NOMO-1 treated with dmso at 0.1 percent for 144 hours (cell line): ENCODE results near the gene ABCA4.

ENCODE experiments used
- DNase-seq: peaks from one replicate; lab custom pipeline; 2025; ENCODE audit not compliant: unreplicated experiment; lab: John Stamatoyannopoulos, UW

ABCA4 gene

DNA sequence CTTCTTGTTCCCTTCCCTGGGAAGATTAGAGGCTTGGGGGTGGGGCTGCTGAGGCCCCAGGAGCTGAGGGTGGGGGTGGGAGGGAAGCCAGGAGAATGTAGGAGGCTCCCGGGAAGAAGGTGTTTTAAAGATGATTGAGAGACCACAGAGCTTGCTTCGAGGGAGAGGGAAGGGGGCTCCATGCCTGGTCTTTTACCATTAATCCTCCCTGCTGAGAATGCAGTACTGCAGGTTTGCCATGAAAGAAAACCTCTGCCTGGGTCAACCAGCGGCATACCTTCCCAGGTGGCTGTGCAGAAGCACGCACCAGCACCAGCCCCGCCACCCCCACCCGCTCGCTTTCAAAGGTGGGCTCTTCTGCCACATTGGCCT is 15.4 kb downstream of the ABCA4 start:
- no peak for DNase-seq

DNA sequence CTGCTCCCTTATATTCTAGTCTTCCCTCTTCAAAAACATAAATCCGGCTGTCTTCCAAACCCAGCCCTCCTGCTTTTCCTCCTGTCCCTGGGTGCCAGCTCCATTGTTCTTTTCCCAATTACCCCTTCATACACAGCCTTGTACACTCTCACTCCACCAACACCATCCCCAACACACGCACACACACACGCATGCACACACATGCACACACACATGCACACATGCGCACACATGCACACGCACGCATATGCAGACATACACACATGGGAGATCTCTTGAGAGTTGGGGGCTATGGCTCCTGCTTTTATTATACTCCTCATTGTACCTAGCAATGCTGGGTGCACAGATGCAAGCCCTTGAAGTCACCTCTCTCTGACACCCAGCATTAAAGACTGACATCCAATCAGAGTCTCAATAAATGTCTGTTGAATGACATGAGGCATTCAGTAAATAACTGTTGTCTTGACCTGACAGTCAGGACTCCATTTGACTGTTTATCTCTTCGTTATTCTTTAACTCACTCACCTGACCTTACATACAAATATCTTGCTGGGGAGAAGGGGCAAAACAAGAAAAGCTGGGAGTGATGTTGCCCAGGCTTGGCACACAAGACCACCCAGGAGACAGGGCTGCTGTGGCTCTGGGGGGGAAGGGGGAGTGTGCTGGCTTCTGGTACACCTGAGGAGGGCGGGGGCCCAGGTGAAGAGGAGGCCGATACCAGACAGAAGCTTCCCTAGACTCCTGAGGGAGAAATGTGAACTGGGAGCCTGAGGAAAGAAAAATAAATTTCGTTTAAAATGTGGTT is 16.0 kb downstream of the ABCA4 start:
- DNase-seq = no peak

DNA sequence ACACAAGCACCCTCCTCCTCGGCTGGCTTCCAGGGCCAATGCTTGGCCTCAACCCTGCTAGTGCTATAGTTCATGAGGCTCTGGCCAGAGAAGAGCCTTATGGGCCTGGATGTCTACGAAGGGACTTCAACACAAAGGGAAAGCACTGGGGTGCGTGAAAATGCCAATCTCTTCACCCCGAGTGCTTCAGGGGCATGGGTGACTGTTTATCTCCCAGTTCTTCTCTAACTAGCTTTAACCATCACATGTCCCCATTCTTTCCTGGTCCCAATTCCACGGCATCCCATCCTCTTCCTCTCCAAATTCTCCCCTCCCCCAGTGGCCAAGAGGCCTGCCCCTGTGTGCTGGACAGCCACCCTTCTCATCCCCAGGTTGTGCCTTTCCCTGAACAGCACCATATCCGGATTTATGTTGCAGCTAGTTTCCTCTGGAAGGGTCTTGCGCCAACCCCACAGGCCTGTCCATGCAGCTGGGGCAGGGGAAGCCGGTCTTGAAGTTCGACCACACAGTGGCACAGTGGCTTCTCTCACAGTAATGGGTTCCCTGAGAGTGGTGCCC is 16.7 kb downstream of the ABCA4 start:
- DNase-seq = no peak

DNA sequence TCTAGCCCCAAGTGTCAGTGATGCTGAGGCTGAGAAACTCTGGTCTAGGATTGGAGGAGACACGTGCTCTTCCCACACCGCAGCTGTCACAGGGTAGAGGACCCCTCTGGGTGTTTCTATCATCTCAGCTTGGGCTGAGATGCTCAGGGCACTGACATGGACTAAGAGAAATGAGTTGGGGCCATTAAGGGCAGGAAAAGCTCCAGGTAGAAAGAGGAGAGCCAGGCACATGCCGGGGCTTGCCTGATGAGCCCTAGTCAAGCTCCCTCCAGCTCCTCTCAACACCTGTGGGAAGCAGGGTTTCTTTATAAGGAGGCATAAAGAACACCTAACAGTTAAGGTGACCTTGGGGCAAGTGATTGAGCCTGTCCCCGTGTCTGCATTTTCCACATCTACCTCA is 17.3 kb downstream of the ABCA4 start:
- DNase-seq = no peak

DNA sequence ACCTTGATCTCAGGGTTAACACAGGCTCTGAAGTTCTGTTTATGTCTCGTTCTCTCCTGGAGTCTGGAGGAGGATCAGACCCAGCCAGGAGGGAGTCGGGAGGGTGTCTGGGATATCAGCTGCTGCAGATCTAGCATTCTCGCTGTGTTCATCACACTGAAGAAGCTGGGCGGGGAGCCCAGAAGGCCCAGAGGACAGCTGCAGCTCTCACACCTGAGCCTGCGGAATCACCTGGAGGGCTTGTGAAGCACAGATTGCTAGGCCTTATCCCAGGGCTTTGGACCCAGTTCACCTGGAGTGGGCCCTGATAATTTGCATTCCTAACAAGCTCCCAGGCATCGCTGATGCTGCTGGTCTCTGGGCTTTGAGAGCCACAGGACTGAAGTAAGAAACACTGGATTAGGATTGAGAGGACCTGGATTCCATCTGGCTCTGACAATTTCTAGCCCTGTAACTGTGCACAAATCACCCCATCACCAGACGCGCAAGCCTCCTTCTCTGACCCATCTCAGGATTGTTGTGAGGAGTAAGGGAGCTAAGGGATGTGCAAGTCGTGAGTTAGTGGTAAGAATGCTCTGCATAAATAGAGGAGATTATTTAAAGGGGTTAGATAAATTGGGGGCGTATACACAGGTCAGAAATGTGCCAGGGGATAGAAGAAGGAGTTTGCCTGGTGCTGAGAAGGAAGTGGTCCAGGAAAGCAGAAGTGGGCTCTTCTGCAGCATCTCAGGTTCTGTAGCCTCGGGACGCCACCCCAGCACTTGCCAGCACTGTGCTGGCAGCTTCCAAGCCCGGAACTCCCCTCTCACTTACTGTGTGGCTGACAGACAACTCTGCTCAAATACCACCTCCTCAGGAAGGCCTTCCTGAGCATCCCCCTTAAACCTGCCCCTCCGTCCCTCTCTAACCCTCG is 19.1 kb downstream of the ABCA4 start:
- DNase-seq = no peak

DNA sequence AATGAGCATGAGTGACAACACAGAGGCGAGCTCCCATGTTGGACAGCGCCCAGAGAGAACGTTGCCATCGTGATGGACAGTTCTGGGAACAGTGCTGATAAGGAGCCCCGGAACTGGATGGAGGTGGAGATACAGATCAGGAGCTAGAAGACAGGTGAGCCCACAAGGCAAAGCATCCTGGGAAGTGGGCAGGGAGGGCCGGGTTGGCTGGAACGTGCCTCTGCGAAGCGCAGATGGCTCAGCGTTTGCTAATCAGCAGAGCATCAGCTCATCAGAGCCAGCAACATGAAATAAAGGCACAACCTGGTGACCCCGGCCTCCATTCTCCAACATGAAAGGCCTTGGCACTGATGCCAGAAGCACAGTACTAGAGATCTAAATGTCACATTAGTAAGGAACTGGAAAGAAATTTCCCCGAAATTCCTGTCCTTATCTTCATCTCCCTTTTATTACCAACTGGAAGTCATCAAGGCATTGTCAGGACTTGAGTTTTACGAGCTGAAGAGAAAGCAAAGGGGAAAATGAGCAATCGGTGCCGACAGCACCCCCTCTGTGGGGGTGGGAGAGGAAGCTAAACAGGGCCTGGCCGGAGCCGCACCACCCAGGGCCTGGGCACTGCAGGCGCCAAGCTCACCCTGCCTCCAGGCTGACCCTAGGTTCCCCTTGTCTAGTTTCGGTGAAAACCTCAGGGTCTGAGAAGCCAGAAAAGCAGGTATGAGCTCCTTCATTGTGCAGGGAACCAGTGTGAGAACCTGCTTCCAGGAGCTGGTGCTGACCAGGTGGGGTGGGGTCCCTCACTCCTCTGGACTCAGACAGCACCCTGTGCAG is 19.9 kb downstream of the ABCA4 start:
- no peak for DNase-seq

DNA sequence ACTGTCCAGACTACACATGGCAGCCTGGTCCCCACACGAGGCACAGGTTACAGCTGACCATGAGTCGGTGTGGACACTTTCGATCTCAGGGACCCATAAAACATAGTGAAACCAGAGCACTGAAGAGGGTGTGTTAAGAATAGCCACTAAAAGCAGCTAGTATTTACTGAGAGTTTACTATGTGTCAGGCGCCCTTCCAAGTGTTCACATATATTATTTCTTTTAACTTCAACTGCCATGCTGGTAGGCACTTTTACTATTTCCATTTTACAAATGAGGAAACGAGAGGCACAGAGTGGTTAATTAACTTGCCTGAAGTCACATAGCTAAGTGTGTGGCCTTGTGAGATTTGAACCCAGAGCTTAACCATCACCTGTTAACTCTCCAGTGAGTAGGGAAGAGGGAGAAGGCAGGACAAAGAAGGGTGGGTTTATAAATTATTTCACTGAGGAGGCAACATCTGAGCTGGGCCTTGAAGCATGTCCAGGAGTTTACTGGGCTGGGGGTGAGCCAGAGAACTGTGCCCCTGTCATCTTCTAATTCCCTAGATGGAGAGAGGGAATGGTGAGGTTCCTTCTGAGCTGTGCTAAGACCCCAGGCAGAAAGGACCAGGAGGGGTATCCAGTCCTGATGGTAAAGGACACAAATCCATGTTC is 20.7 kb downstream of the ABCA4 start:
- no peak for DNase-seq

DNA sequence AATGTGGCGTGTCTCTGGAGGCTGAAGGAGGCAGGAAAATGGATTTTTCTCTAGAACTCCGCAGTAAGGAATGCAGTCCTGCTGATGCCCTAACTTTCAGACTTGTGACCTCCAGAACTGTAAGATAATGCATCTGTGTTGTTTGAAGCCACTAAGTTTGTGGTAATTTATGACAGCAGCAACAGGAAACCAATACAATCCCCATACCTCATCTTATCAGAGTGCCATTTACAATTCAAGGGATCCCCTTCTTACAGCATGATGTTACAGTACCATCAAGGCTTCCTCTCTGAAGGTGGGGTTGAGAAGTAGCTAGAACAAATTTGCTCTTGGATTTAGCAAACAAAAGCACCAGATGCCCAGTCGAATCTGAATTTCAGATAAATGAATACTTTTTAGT is 21.6 kb downstream of the ABCA4 start:
- no peak for DNase-seq

DNA sequence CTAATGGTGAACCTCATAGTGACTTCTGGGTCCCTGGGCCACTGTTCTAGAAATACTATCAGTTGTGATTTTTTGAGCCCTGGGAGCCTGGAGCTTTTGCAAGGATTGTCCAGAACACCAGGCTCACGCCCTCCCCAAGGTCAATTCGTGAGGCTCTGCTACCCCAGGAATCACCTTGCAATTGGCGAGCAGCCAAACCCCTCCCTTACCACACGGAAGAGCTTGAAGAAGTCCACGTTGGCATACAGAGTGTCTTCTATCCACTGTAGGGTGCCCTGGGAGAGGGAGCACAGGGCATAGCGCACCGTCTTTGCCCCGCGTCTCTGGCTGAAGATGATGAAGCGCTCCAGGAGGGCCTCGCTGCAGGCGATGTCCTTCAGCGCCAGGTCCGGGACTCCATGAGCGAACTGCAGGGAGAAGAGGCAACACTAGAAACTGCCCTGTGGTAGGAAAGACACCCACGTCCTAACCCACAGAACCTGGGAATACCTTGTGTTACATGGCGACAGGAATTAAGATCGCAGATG is 22.3 kb downstream of the ABCA4 start:
- no peak for DNase-seq

DNA sequence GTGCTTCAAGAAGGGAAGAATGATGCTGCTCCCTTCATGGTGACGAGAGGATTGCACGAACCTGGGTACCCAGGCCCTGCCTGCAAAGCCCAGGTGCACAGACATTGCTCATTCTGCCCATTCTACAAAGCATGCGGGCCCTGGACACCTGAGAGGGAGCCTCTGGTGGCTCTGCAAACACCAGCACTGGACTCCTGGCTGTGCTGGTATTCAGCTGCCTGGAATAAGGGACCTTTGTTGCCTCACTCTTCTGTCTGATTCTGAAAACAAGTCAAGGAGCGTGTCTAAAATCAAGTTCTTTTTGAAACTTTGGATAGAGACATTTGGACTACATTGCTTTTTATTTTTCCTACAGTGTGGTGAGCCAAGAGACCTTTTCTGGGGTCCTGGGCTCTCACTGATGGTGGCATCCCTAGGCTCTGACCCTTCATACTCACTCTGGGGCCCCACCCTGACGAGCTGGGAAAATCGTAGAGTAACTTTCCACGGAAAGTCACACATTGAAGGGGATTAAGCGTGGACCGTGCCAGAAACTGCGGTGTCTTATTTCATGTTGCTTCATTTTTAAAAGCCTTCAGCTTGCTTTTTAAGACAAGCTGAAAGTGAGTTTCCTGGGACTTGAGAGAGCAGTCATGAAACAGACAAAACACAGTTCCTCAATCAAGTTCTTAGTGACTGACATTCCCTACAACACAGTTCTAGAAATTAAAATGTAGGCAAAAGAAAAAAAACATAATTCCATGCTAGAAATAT is 24.0 kb downstream of the ABCA4 start:
- DNase-seq = no peak

DNA sequence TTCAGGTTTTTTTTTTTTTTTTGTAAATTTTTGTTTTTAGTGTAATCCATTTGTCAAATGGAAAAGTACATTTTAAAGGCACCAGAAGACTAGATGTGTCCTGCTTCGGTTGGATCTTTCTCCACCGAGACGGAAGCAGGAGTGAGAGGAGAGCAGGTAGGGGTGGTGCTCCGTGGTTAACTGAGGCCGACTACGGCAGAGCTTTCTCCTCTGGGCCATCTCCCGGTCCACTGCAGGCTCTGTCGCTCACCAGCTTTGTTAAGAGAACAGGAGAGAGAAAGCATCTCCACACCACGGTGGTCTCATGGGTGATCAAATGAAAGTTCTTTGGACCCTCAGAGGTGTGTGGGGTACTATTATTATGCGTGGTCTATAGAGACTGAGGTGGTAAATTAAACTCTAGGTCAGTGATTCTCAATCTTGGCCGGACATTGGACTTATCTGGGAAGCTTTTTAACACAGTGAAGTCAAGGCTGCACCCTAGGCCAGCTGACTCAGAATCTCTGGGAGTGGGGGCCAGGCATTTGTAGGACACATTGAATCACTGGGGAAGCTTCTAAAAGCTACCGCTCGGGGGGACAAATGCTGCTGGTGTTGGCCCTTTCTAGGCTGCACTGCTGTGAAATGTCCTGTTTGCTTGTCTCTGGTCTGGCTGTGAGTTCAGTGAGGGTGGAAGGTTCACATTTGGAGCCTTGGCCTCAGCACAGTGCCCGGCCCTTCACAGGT is 25.0 kb downstream of the ABCA4 start:
- no peak for DNase-seq

DNA sequence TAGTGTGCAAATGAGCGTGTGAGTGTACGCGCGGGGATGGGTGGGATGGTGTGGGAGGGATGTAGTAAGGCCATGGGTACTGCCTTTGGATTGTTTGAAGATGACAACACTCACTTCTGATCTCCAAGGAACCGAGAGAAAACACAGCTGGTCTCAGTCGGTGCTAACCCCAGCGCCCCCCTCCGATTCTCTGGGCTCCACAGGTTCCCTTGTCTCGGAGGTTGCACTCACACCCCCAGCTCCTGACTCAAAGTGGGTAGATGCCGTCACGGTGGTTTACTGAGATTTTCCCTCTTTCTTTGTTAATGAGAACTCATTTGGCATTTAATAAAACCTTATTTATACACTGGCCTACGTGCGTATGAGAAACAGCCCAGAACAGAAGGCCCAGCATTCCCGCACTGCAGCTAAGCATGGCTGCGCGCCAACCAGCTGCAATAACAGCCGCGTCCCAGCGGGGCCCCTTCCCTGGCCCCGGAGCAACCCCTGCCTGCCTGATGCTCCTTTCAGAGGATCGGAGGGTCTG is 25.8 kb downstream of the ABCA4 start:
- DNase-seq = no peak

DNA sequence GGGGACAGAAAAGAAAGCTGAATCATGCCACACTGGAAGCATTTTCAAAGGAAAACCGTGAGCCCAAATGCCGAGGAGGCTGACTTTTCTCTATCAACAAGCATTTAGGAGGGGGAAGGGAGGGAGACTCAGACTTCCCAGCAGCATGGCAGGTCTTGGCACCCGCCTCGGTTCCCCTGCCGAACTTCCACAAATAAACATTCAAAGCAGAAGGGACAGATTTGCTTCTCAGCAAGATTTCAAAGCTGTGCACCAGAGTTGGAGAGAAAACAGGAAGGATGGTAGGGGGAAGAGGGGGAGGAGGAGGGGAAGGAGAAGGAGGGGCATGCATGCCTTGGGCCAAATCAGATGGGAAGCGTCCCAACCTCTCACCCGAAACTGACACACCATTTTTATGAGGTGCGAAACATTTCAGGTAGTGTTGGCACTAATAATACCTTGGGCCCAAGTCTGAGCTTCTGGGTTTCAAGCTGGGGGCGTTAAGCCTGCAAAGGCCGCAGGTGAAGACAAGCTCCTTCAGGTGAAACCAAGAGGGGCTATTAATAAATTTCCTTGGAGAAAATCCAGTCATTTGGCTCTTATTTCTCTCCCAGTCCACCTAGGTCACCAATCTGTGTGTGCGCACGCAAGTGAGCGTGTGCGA is 26.4 kb downstream of the ABCA4 start:
- no peak for DNase-seq

DNA sequence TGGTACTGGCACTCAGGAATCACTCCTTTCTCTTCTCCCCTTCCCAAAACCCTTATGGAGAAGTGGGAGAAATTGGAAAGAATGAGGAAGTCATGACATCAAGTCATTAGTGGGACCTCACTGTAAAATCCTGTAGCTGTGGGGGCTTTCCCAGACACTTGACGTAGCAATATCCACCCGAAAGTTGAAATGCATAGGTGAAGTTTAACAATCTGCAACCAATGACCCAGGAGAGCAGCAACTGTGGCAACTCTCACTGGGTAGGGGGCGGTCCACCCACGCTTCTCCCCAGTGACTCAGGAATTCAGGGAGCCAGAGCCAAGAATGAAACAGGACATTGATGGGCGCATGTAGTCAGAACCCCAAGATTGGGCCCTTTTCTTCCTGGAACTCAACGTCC is 27.0 kb downstream of the ABCA4 start:
- DNase-seq = no peak

DNA sequence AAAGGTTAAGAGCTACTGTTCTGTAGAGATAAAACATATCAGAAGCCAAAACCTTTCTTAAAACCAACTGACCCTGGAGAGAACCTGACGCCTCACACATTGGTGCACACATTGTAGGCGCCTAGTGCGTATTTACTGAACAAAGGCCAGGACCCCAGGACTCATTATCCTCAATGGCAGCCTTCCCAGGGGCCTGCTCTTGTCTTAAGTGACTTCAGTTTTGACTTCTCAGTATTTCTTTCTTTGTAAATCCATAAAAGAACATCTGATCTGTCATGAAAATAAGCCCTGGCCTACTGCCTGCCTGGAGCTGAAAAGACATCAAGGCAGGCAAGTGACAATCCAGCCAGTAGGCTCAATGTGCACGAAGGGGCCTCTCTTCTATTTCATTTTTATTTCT is 27.6 kb downstream of the ABCA4 start:
- no peak for DNase-seq

DNA sequence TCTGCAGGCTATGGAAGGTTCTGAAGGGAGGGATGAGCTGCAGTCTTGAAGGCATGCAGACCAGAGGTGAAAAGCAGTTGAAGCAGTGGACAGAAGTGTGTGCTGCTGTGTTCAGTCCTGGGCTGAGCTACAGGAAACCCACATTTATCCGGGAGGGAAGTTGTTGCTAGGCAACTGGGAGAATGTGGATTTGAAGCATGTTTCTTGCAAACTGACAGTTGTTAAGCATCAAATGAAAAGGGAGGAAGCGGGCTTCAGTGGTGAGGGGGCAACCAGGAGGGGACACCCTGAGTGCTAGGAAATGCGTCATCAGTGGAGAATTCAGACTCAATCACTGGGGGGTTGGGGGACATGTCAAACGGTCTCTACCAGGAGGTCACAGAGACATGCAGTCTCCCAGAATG is 28.7 kb downstream of the ABCA4 start:
- no peak for DNase-seq

DNA sequence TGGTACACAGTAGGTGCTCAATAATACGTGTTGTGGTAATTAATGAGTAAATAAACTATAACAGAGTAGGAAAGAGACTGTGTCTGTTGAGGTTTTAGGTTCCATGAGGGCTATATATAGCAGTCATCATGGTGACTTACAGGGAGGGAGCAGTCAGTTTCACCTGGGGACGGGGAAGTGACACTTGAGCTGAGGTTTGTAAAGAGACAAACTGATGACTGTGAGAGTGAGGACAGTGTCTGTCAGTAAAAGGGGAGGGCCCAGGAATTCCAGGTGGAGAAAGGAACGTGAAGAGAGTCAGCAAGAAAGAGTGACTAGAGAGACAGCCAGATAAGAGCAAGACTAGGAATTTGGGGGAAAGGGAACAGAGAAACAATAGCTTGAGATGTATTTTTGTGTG is 30.2 kb downstream of the ABCA4 start:
- no peak for DNase-seq

DNA sequence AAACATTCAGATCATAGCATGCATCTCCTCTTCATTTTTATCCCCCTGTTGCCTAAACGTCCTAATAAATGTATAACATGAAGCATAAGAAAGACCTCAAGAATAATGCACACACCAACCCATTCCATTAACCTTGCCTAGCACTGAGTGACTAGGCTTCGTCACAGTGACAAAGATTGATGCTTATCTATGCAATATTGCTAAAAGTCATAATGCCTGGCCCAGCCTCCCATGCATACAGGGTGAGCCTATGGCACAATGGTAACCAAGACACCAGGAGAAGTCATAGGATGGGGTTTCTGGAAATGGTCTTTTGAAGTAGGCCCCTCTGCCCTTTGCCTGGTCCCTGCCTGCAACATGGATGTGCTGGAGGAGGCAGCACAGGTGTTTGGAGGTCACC is 33.8 kb downstream of the ABCA4 start:
- DNase-seq = no peak
